Body of pancreas (tissue), 4 donors: Measurements from ENCODE around the gene RNF180. TPM values are rescaled to one million over a fixed set of nuclear protein-coding genes. Genes with fewer than 3 reads are reported as not detected.

ENCODE experiments used
- ATAC-seq: fragments of 150-250 bp; one replicate; pipeline ENCODE4 v1.9.1; 2016
- DNase-seq, 4 donors: peaks; one replicate each; pipeline ENCODE4 v3.0.0-alpha.2; 2019
- H3K27ac ChIP-seq, 4 donors: fragments of 200-600 bp; sonication (generic); 1 replicate in 3 of 4; 2 replicates in 1 of 4; pipeline versions ENCODE4 v1.5.1 to v1.6.1; 2016 to 2019; ENCODE audit warnings: mild to moderate bottlenecking in 1 of 4, mixed read lengths in 1 of 4, moderate library complexity in 1 of 4
- H3K27me3 ChIP-seq, 2 donors: fragments of 200-600 bp; sonication (generic); one replicate each; pipeline ENCODE4 v1.6.0; 2016; ENCODE audit warnings: mild to moderate bottlenecking in 1 of 2
- H3K36me3 ChIP-seq, 2 donors: fragments of 200-600 bp; sonication (generic); replicated peaks in 1 of 2; 2 replicates each; pipeline ENCODE4 v1.5.1; 2016; ENCODE audit warnings: low read depth in 2 of 2; ENCODE audit not compliant: insufficient read depth in 1 of 2
- H3K4me1 ChIP-seq: fragments of 200-600 bp; sonication (generic); one replicate; pipeline ENCODE4 v1.6.0; 2016
- H3K4me3 ChIP-seq, 2 donors: fragments of 200-600 bp; sonication (generic); 1 replicate in 1 of 2; 2 replicates in 1 of 2; pipeline ENCODE4 v1.5.1; 2016 to 2019
- H3K9me3 ChIP-seq, 3 donors: fragments of 200-600 bp; sonication (generic); 1 replicate in 2 of 3; 2 replicates in 1 of 3; pipeline ENCODE4 v1.5.1; 2016
- POLR2A ChIP-seq, 3 donors: fragments of 450-650 bp; IDR thresholded peaks; one replicate each; pipeline ENCODE4 v1.6.1; 2016; ENCODE audit warnings: antibody characterized with exemption in 3 of 3, mild to moderate bottlenecking in 2 of 3
- WGBS, 2 donors: methylation state at CpG; one replicate each; pipeline ENCODE4 v1.1.5; 2017; 5-methylcytosine and 5-hydroxymethylcytosine counted together
- intact Hi-C: fragments of 100-400 bp; cut with DNase I; formaldehyde crosslinking; loops from one replicate; pipeline ENCODE4 v1.15.1; 2023
- total RNA-seq, 2 donors: library from RNA; depleted of rRNA; stranded (reverse); fragments of >200 nt; gene quantifications; one replicate each; pipeline ENCODE4 v1.1.0, GENCODE V29; 2016
- TF ChIP-seq, protein P1 (sequence below), 7 experiments: fragments of 450-650 bp in 4 of 7; fragments of 200-600 bp in 3 of 7; sonication (generic) in 3 of 7; IDR thresholded peaks; one replicate each; pipeline ENCODE4 v1.5.1; 2016 to 2019; ENCODE audit warnings: antibody characterized with exemption in 7 of 7

The RNF180 gene, protein sequence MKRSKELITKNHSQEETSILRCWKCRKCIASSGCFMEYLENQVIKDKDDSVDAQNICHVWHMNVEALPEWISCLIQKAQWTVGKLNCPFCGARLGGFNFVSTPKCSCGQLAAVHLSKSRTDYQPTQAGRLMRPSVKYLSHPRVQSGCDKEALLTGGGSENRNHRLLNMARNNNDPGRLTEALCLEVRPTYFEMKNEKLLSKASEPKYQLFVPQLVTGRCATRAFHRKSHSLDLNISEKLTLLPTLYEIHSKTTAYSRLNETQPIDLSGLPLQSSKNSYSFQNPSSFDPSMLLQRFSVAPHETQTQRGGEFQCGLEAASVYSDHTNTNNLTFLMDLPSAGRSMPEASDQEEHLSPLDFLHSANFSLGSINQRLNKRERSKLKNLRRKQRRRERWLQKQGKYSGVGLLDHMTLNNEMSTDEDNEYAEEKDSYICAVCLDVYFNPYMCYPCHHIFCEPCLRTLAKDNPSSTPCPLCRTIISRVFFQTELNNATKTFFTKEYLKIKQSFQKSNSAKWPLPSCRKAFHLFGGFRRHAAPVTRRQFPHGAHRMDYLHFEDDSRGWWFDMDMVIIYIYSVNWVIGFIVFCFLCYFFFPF
- 10 to 100 TPM in 1 of 2 donors, 1 to 10 TPM in 1; 9.2 to 13.2 TPM for total RNA-seq

DNA sequence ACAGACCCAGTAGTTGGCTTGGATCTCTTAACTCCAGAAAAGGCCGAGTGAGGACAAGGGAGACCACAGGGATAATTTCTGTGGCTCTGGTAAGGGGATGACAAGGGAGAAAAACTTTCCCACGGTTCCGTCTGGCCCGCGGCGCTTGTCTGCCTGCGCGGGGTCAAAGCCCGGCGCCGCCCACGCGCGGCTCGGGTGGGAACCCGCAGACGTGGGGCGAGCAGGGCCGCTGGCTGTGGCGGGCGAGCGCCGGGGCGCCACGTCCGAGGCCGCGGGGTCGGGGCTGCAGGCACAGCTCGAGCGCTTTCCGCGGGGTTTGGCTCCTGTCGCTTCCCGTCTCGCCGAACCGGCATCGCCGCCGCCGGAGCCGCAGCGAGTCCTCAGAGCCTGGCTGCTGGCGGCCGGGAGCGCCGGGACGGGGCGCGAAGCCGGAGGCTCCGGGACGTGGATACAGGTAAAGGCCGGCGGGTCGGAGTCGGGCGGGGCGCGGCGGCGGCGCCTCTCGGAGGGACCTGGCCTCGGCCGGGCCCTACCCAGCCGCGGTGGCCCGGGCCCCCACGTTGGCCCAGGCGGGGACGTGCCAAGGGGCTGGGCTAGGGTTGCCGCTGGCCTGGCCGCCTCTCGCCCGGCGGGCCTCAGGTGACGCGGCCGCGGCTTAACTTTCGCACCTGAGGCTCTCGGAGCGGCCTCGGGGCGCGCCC, at the start of gene RNF180:
Gene RNF180, plus strand, starts transcription at position 344 of the 701 bp plus-strand sequence. CDS start 34,965 bp downstream, outside the sequence.
- Histone ChIP-seq H3K4me3 (peak within 1 kb of the TSS; percentile 44 to 54), H3K27ac (peak within 1 kb of the TSS; percentile 63 to 91 (median 86)), H3K27me3 (no peaks in the 10 kb centered on the region), H3K4me1 (peaks cover 23% of the 10 kb centered on the region), H3K36me3 (no peaks in the 10 kb centered on the region), H3K9me3 (no peaks in the 10 kb centered on the region)
- TF ChIP-seq, protein P1, sequence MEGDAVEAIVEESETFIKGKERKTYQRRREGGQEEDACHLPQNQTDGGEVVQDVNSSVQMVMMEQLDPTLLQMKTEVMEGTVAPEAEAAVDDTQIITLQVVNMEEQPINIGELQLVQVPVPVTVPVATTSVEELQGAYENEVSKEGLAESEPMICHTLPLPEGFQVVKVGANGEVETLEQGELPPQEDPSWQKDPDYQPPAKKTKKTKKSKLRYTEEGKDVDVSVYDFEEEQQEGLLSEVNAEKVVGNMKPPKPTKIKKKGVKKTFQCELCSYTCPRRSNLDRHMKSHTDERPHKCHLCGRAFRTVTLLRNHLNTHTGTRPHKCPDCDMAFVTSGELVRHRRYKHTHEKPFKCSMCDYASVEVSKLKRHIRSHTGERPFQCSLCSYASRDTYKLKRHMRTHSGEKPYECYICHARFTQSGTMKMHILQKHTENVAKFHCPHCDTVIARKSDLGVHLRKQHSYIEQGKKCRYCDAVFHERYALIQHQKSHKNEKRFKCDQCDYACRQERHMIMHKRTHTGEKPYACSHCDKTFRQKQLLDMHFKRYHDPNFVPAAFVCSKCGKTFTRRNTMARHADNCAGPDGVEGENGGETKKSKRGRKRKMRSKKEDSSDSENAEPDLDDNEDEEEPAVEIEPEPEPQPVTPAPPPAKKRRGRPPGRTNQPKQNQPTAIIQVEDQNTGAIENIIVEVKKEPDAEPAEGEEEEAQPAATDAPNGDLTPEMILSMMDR (IDR thresholded peaks at IDR 0.05): no peak
- TF ChIP-seq POLR2A (IDR thresholded peaks at IDR 0.05): peak in 2 of 3 donors; percentile 23 to 41
- 0 to 1% methylated on average over 35 to 82 of the region's 88 CpGs for WGBS, 2 donors
- DNase-seq (peak; percentile 66 to 76 (median 69)), ATAC-seq (peak; percentile 92)
- intact Hi-C loops: no loop called here

DNA sequence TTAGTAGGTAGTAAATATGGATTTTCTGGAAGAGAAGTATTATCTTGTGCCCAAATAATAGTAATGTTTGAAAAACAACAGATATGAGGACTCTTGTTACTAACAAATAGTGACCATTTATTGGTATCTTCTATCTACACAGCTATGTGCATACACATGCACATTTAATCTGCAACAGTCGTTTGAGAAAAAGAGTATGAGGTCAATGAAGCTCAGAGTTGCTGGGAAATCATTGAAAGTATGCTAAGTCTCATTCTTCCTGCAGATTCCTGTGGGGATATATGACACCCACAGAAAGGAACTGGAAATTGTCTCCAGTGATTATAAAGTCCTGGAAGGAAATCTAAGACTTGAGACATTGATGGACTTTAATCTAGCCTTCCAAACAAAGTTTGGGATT, 40.1 kb upstream of the RNF180 start:
- no peaks in the 10 kb centered on the region for H3K36me3 ChIP-seq
- WGBS, 2 donors: 3 to 4% methylated on average over 1 of the region's 1 CpG
- no peak for ATAC-seq
- intact Hi-C loops: no loop called here
- no peaks in the 10 kb centered on the region for H3K9me3 ChIP-seq
- H3K4me1 ChIP-seq: no peaks in the 10 kb centered on the region
- DNase-seq: no peak
- H3K4me3 ChIP-seq: no peak overlapping the region
- no peaks in the 10 kb centered on the region for H3K27me3 ChIP-seq
- TF ChIP-seq, protein P1 (IDR thresholded peaks at IDR 0.05): no peak
- no peak for TF ChIP-seq POLR2A (IDR thresholded peaks at IDR 0.05)
- no peak overlapping the region for H3K27ac ChIP-seq

DNA sequence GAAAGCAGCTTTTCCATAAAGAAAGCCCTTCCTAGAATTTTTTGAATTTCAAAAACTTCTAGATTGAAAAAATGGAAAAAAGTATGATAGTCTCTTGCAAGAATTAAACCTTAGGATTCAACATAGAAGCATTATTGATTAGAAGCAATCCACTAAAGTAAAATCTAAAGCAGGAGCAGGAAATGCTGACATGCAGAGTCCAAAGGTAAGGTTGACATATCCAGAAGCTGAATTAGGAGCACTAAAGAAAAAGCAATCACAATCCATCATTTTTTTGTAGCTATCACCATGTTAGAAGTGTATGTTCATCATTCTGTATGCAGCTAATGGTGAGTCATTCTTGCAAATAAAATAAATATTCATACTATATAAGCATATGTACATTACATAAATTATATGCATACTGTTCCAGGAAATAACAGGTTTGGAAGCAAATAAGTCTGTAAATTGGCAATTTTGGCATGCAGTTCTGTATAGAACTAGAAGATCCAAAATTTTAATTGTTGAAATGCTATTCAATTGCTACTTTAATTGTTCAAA, 39.4 kb upstream of the RNF180 start:
- DNase-seq (no peak), ATAC-seq (no peak)
- intact Hi-C loops: no loop called here
- no peaks in the 10 kb centered on the region for H3K36me3 ChIP-seq
- no peak overlapping the region for H3K27ac ChIP-seq
- no peaks in the 10 kb centered on the region for H3K4me1 ChIP-seq
- no peak for TF ChIP-seq POLR2A (IDR thresholded peaks at IDR 0.05)
- TF ChIP-seq, protein P1 (IDR thresholded peaks at IDR 0.05): no peak
- no peak overlapping the region for H3K4me3 ChIP-seq
- H3K27me3 ChIP-seq: no peaks in the 10 kb centered on the region
- H3K9me3 ChIP-seq: no peaks in the 10 kb centered on the region

DNA sequence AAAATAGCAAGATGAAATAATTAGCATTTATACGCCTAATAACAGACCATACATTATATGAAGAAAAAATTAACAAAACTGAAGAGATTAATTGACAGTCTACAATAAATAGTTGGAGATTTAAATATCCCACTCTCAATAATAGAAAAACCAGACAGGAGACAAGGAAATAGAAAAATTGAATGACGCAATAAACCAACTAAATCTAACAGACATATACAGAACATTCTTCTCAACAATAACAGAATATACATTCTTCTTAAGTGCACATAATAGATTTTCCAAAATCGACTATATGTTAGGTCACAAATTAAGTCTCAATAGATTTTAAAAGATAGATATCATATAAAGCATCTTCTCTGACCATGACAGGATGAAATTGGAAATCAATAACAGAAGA, 25.6 kb upstream of the RNF180 start:
- intact Hi-C loops: no loop called here
- H3K4me1 ChIP-seq: no peaks in the 10 kb centered on the region
- 75 to 78% methylated on average over 3 of the region's 3 CpGs for WGBS, 2 donors

More for the DNA sequence above, 25.6 kb upstream of the RNF180 start:
- H3K27ac ChIP-seq: no peak overlapping the region
- DNase-seq: no peak
- TF ChIP-seq, protein P1 (IDR thresholded peaks at IDR 0.05): no peak
- no peak for TF ChIP-seq POLR2A (IDR thresholded peaks at IDR 0.05)
- no peak overlapping the region for H3K4me3 ChIP-seq
- no peaks in the 10 kb centered on the region for H3K27me3 ChIP-seq
- H3K9me3 ChIP-seq: no peaks in the 10 kb centered on the region
- no peak for ATAC-seq
- H3K36me3 ChIP-seq: no peaks in the 10 kb centered on the region
